Stimulated activated CD4-positive, alpha-beta T cell treated with anti-CD3 and anti-CD28 coated beads, Interleukin-15, amount 100 ng/mL, for 48 hours (primary cell): Measurements from ENCODE around the gene IL10RA.
A peak's percentile ranks its signal among the peaks of the same experiment; 100 is the strongest.
"Not testable (repeated sequence)": the region's sequence is repeated elsewhere in the genome, so short reads cannot be mapped to it uniquely, and the experiment has no call there.

Experiments used
- DNase-seq, 2 donors: peaks; one replicate each; pipeline ENCODE4 v3.0.0-alpha.2; 2020; ENCODE audit warnings: low read depth in 2 of 2

The IL10RA gene

DNA sequence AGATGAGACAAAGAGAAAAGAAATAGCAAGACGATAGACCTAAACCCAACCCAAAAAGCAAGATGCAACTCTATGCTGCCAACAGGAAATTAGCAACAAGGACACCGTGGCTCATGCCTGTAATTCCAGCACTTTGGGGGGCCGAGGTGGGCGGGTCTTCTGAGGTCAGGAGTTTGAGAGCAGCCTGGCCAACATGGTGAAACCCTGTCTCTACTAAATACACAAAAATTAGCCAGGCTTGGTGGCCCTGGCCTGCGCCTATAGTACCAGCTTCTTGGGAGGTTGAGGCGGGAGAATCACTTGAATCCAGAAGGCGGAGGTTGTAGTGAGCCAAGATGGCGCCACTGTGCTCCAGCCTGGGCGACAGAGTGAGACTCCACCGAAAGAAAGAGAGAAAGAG lies 24.3 kb upstream of the IL10RA start:
- no peak for DNase-seq

GRCh38 chr11:117962826-117963225 lies 23.4 kb upstream of the IL10RA start:
- DNase-seq = no peak

DNA sequence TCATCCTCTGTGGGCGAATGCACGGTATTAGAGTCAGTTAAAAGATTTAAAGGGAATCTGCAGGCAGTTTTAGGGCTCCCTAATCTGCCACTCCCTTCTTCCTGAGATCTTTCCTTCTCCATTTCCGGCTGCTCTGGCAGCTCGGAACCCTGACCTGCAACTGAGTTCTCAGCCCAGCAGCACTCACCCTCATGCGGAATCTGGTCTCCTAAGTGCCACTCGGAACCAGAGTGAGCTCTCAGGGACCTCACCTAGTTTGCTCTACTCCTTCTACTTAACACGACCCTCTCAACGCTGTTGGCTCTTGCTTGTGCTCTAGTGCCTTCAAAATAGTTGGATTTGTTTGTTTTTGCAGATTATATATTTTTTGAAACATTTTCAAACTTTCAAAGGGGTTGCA lies 19.3 kb upstream of the IL10RA start:
- DNase-seq = no peak

- DNase-seq = no peak
Observed at GRCh38 chr11:117969160-117969991, 16.8 kb upstream of the IL10RA start.

- DNase-seq = no peak
Observed at GRCh38 chr11:117970400-117971024, 15.7 kb upstream of the IL10RA start.

- DNase-seq = no peak
Observed at GRCh38 chr11:117972044-117972443, 14.2 kb upstream of the IL10RA start.

- no peak for DNase-seq
Observed at GRCh38 chr11:117972629-117973502, 13.3 kb upstream of the IL10RA start.

GRCh38 chr11:117973503-117973860 lies 12.7 kb upstream of the IL10RA start:
- no peak for DNase-seq

DNA sequence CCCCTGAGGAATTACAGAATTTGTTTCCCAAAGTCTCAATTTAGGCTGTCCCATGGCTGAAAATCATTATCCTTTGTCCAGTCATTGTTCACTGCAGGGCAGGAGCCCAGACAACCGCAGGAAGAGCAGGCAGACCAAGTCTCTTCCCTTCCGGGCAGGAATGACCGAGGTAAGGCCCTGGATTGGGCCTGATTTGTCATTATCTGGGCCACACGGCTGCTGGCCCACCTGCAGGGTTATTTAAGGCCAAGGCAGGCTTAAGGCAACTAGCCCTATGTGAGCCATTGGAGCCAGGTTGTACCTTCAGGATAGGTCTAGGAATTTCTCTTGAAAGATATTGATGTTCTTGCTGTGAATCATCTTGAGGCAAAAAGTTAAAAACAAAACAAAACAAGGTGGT lies 9.7 kb upstream of the IL10RA start:
- no peak for DNase-seq

GRCh38 chr11:117977029-117977428 lies 9.2 kb upstream of the IL10RA start:
- DNase-seq = no peak

- DNase-seq = not testable (repeated sequence)
Observed at GRCh38 chr11:117977612-117978264, 8.5 kb upstream of the IL10RA start.

DNA sequence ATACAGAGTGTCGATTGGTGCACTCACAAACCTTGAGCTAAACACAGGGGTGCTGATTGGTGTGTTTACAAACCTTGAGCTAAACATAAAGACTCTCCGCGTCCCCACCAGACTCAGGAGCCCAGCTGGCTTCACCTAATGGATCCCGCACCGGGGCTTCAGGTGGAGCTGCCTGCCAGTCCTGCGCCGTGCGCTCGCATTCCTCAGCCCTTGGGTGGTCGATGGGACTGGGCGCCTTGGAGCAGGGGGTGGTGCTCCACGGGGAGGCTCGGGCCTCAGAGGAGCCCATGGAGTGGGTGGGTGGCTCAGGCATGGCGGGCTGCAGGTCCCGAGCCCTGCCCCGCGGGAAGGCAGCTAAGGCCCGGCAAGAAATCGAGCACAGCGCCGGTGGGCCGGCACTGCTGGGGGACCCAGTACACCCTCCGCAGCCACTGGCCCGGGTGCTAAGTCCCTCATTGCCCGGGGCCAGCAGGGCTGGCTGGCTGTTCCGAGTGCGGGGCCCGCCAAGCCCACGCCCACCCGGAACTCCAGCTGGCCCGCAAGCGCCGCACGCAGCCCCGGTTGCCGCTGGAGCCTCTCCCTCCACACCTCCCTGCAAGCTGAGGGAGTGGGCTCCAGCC lies 7.8 kb upstream of the IL10RA start:
- DNase-seq = not testable (repeated sequence)

- no peak for DNase-seq
Observed at GRCh38 chr11:117978991-117979390, 7.2 kb upstream of the IL10RA start.

- no peak for DNase-seq
Observed at GRCh38 chr11:117979481-117980211, 6.5 kb upstream of the IL10RA start.

DNA sequence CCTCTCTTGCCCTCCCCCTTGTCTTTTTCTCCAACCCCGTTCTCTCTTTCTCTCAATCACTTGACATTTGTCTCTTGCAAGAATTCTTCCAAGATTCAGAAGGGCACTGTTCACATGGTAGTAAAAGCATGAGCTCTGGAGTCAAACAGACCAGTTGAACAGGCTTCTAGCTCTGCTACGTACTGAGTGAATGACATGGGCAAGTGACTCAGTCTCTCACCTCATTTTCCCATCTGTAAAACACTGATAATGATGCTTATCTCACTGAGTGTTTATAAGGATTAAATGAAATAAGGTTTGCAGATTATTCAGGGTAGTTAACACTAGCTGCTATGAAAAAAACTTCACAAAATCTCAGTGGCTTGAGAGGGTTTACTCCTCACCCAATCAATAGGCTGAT lies 5.9 kb upstream of the IL10RA start:
- no peak for DNase-seq

DNA sequence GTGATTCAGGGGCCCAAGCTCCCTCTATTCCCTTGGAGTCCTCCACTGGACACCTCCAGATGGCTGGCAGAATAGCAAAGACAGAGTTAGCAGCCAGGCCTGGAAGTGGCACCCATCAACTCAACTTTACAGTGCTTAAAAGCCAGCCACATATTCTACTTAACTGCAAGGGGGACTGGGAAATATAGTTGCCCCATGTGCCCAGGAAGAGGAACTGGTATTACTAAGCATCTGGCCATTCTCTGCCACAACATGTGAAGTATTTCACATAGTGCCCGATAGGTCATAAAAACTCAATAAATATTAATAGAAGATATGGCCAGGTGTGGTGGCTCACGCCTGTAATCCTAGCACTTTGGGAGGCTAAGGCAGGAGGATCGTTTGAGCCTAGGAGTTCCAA lies 5.5 kb upstream of the IL10RA start:
- DNase-seq = no peak

- DNase-seq = no peak
Observed at GRCh38 chr11:117983163-117983475, 3.1 kb upstream of the IL10RA start.

DNA sequence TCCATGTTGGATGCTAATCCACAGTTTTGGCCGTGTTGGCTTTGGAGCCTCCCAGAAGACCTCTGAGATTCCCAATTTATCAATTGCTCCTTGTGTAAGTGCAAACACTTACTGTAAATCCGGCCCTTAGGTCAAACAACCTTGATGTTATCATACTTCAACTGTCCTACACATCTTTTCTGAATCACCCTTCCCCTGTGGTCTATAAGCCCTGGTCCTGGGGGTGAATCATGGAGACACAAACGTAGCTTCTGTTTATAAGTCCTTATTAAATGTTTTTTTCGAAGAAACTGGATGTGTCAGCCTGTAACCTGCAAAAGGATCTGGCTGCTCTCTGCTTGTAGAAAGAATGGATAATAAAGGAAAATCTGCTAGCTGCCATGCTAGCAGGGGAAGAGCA lies 1.7 kb upstream of the IL10RA start:
- no peak for DNase-seq

GRCh38 chr11:117986981-117987574 lies 884 bp downstream of the IL10RA start:
- peak; percentile 67 to 68 for DNase-seq

- no peak for DNase-seq
Observed at GRCh38 chr11:117989351-117990102, 3.3 kb downstream of the IL10RA start.
